NB4 (cell line): Measurements from ENCODE around the gene FERMT1.

Experiments used
- CTCF ChIP-seq: IDR thresholded peaks from one replicate; pipeline ENCODE4 v1.5.1; 2012; ENCODE audit warnings: low read depth, low read length
- MAX ChIP-seq: IDR thresholded peaks from 2 replicates; pipeline ENCODE4 v1.6.1; 2011; ENCODE audit warnings: low read depth, low read length
- MYC ChIP-seq: IDR thresholded peaks from 2 replicates; pipeline ENCODE4 v1.6.1; 2011; ENCODE audit warnings: low read depth, low read length
- POLR2A ChIP-seq: IDR thresholded peaks from 2 replicates; pipeline ENCODE4 v1.6.1; 2011; ENCODE audit warnings: mild to moderate bottlenecking; ENCODE audit not compliant: insufficient read length; ENCODE audit errors: extremely low read depth

- no peak for TF ChIP-seq POLR2A
- no peak for TF ChIP-seq CTCF
- no peak for TF ChIP-seq MAX
- no peak for TF ChIP-seq MYC
Observed at GRCh38 chr20:6074784-6075183, 48.0 kb downstream of the FERMT1 start.
